OCI-LY1 (cell line): ENCODE measurements around the gene IFT27.

ENCODE experiments used
- CTCF ChIP-seq: fragments of 200-600 bp; sonication (generic), shearing (Covaris generic); IDR thresholded peaks from 2 replicates; pipeline ENCODE4 v1.5.1; 2017; ENCODE audit warnings: mild to moderate bottlenecking, antibody characterized with exemption, low read length, moderate library complexity, mixed read lengths
- EZH2 ChIP-seq: fragments of 200-600 bp; sonication (generic), shearing (Covaris generic); IDR thresholded peaks from 2 replicates; pipeline ENCODE4 v1.8.0; 2017; ENCODE audit warnings: borderline replicate concordance, mixed run types, mild to moderate bottlenecking, antibody characterized with exemption, low read length, moderate library complexity, mixed read lengths

- TF ChIP-seq CTCF, result no peak
- no peak for TF ChIP-seq EZH2
These were observed 47.9 kb downstream of the IFT27 start for GRCh38 chr22:36727927-36728488.
